Lung (tissue), 12 donors: ENCODE results near the gene CHD9NB. TPM values are rescaled to one million over a fixed set of nuclear protein-coding genes. Genes with fewer than 3 reads are reported as not detected.
A peak's percentile ranks its signal among the peaks of the same experiment; 100 is the strongest.

Experiments
- ATAC-seq: fragments of 200-7000 bp; cut with Tn5 transposase; one replicate; pipeline ENCODE4 v1.9.1; 2020; ENCODE audit warnings: moderate number of reproducible peaks; ENCODE audit not compliant: insufficient read depth, low FRiP score
- DNase-seq, 3 donors: peaks; one replicate each; pipeline ENCODE4 v3.0.0-alpha.2; 2013 to 2017
- H3K27ac ChIP-seq, 2 donors: one replicate each; pipeline ENCODE4 v1.5.1; 2013; ENCODE audit warnings: mild to moderate bottlenecking in 2 of 2, moderate library complexity in 2 of 2, control low read depth in 1 of 2, inconsistent platforms in 1 of 2, low read depth in 1 of 2, low read length in 1 of 2
- H3K27me3 ChIP-seq, 3 donors: one replicate each; pipeline ENCODE4 v1.5.1; 2013; ENCODE audit warnings: low read length in 2 of 3; ENCODE audit not compliant: control insufficient read depth in 3 of 3, insufficient read depth in 3 of 3
- H3K36me3 ChIP-seq, 4 donors: one replicate each; pipeline ENCODE4 v1.5.1; 2013; ENCODE audit warnings: low read length in 4 of 4, mild to moderate bottlenecking in 1 of 4, moderate library complexity in 1 of 4; ENCODE audit not compliant: control insufficient read depth in 4 of 4, insufficient read depth in 4 of 4
- H3K4me1 ChIP-seq, 5 donors: one replicate each; pipeline ENCODE4 v1.5.1; 2013; ENCODE audit warnings: low read length in 5 of 5, mild to moderate bottlenecking in 2 of 5, moderate library complexity in 1 of 5; ENCODE audit not compliant: control insufficient read depth in 5 of 5, insufficient read depth in 5 of 5
- H3K4me3 ChIP-seq: one replicate; pipeline ENCODE4 v1.5.1; 2013; ENCODE audit warnings: mild to moderate bottlenecking, control low read depth, moderate library complexity
- H3K9ac ChIP-seq, 2 donors: one replicate each; pipeline ENCODE4 v1.5.1; 2013; ENCODE audit warnings: low read length in 2 of 2, control low read depth in 1 of 2; ENCODE audit not compliant: insufficient read depth in 1 of 2
- H3K9me3 ChIP-seq, 4 donors: one replicate each; pipeline ENCODE4 v1.5.1; 2013; ENCODE audit warnings: low read length in 3 of 4, mild to moderate bottlenecking in 1 of 4, moderate library complexity in 1 of 4; ENCODE audit not compliant: control insufficient read depth in 4 of 4, insufficient read depth in 3 of 4
- CTCF ChIP-seq: IDR thresholded peaks from 2 replicates; pipeline ENCODE4 v1.5.1; 2012; ENCODE audit warnings: mild to moderate bottlenecking; ENCODE audit errors: control extremely low read depth, extremely low read depth
- WGBS, 2 donors: extraction: QIAGEN DNeasy Blood & Tissue Kit; methylation state at CpG; one replicate each; pipeline ENCODE4 v1.1.7; 2013; 5-methylcytosine and 5-hydroxymethylcytosine counted together
- polyA plus RNA-seq, 2 donors: library from polyadenylated mRNA; stranded (reverse); fragments of 200-250 nt; gene quantifications; one replicate each; pipeline ENCODE4 v1.2.1, GENCODE V29; 2013
- total RNA-seq, 2 donors: library from RNA; depleted of rRNA in 1 of 2; stranded (reverse); fragments of >200 nt in 1 of 2; gene quantifications; one replicate each; pipeline ENCODE4 v1.2.1, GENCODE V29; 2014 to 2021
- donor health status: control.
- donor health status: control.
- donor health status: Bipolar disorder and iron deficiency.
- donor health status: healthy.
- donor health status: DM: yes; HTN: yes; CAD: no.

Gene CHD9NB
- total and polyA plus RNA-seq, 4 donors: 19.8 to 34.8 (median 29.9) TPM

GRCh38 chr16:53067675-53068074, 15.0 kb upstream of the CHD9NB start:
- WGBS, 2 donors: 90 to 91% methylated on average over 2 of the region's 2 CpGs

GRCh38 chr16:53065461-53066061, 12.9 kb upstream of the CHD9NB start:
- H3K36me3 ChIP-seq: peaks cover 0 to 3% (median 0%) of the 10 kb centered on the region in 4 donors
- ATAC-seq (no peak), DNase-seq (no peak)
- H3K27me3 ChIP-seq: no peaks in the 10 kb centered on the region
- H3K4me3 ChIP-seq: no peak overlapping the region
- no peak for TF ChIP-seq CTCF
- no peaks in the 10 kb centered on the region for H3K9me3 ChIP-seq
- peaks cover 0 to 18% (median 0%) of the 10 kb centered on the region in 5 donors for H3K4me1 ChIP-seq
- 70 to 79% methylated on average over 6 of the region's 6 CpGs for WGBS, 2 donors
- no peak overlapping the region for H3K9ac ChIP-seq
- H3K27ac ChIP-seq: peak overlapping the region in 1 of 2 donors; percentile 75

More at GRCh38 chr16:53067675-53068074, 15.0 kb upstream of the CHD9NB start:
- Histone ChIP-seq H3K27ac (peak overlapping the region in 1 of 2 donors; percentile 31), H3K27me3 (no peaks in the 10 kb centered on the region), H3K4me1 (peaks cover 6 to 20% (median 12%) of the 10 kb centered on the region in 5 donors), H3K9me3 (no peaks in the 10 kb centered on the region), H3K4me3 (no peak overlapping the region), H3K9ac (no peak overlapping the region), H3K36me3 (peaks cover 0 to 3% (median 0%) of the 10 kb centered on the region in 4 donors)
- ATAC-seq: no peak
- TF ChIP-seq CTCF: no peak
- no peak for DNase-seq

GRCh38 chr16:53064081-53064578, 11.4 kb upstream of the CHD9NB start:
- DNase-seq (no peak), ATAC-seq (no peak)
- no peak overlapping the region for H3K27ac ChIP-seq
- peaks cover 0 to 3% (median 0%) of the 10 kb centered on the region in 4 donors for H3K36me3 ChIP-seq
- no peak for TF ChIP-seq CTCF
- H3K4me1 ChIP-seq: peaks cover 0 to 18% (median 0%) of the 10 kb centered on the region in 5 donors
- no peaks in the 10 kb centered on the region for H3K9me3 ChIP-seq
- 82 to 86% methylated on average over 1 of the region's 1 CpG for WGBS, 2 donors
- no peak overlapping the region for H3K4me3 ChIP-seq
- H3K9ac ChIP-seq: no peak overlapping the region
- H3K27me3 ChIP-seq: no peaks in the 10 kb centered on the region
